Keratinocyte (primary cell): ENCODE data around the gene HOXC9.

Experiments used
- CTCF ChIP-seq, 3 experiments: IDR thresholded peaks in 1 of 3; conservative IDR thresholded peaks in 1 of 3; optimal IDR thresholded peaks in 1 of 3; 2 replicates in 2 of 3; 3 replicates in 1 of 3; pipeline versions ENCODE3 to v1.5.1; 2011; ENCODE audit warnings: low read length in 3 of 3, mild to moderate bottlenecking in 3 of 3, moderate library complexity in 2 of 3, control low read depth in 1 of 3, inconsistent platforms in 1 of 3; ENCODE audit not compliant: insufficient read depth in 2 of 3; ENCODE audit errors: extremely low read depth in 1 of 3
- EZH2 ChIP-seq: IDR thresholded peaks from one replicate; pipeline ENCODE4 v1.6.1; 2012; ENCODE audit warnings: inconsistent platforms, mild to moderate bottlenecking, low read length, moderate library complexity

DNA sequence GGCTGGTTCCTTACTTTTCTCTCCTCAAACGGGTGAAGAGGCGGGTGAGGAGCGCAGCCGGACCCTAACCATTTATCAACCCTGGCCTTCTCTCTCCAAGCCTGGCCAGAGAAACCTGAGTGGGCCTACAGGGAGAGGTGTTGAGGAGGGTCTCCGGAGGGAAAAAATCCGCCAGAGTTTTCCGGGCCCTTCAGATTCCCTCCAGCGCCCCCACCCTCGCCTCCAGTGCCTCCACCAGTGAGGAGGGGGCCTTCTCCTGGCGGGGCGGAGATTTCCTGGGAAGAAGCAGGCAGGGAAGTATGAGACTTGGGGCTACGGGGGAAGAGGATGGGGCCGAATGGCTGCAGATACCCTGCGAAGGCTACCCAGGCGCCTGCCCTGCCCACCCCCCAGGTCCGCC lies 31.5 kb downstream of the HOXC9 start:
- TF ChIP-seq CTCF (optimal IDR thresholded peaks at IDR 0.05 in 1 of 3, IDR thresholded peaks at IDR 0.05 in 1 of 3, conservative IDR thresholded peaks at IDR 0.05 in 1 of 3; ENCODE audit: extremely low read depth in 1 of 3, insufficient read depth in 2 of 3, low read length in 3 of 3) = no peak
- TF ChIP-seq EZH2 = no peak
